Suprapubic skin (tissue), 4 donors: ENCODE results near the gene DNAJC25. TPM values are rescaled to one million over a fixed set of nuclear protein-coding genes. Genes with fewer than 3 reads are reported as not detected.
"Not testable (repeated sequence)": the region's sequence is repeated elsewhere in the genome, so short reads cannot be mapped to it uniquely, and the experiment has no call there.

Experiments
- DNase-seq, 2 donors: peaks; one replicate each; pipeline ENCODE4 v3.0.0-alpha.2; 2019; ENCODE audit warnings: low spot score in 2 of 2
- H3K27ac ChIP-seq: fragments of 200-600 bp; sonication (generic); one replicate; pipeline ENCODE4 v1.5.1; 2019
- H3K27me3 ChIP-seq: fragments of 200-600 bp; sonication (generic); one replicate; pipeline ENCODE4 v1.5.1; 2019
- H3K36me3 ChIP-seq: fragments of 200-600 bp; sonication (generic); one replicate; pipeline ENCODE4 v1.5.1; 2019
- H3K4me1 ChIP-seq: fragments of 200-600 bp; sonication (generic); one replicate; pipeline ENCODE4 v1.5.1; 2019
- H3K4me3 ChIP-seq: fragments of 200-600 bp; sonication (generic); one replicate; pipeline ENCODE4 v1.5.1; 2019; ENCODE audit warnings: mild to moderate bottlenecking
- H3K9me3 ChIP-seq: fragments of 200-600 bp; sonication (generic); one replicate; pipeline ENCODE4 v1.5.1; 2019
- EP300 ChIP-seq: sonication (generic); formaldehyde crosslinking; IDR thresholded peaks from one replicate; pipeline ENCODE4 v1.6.1; 2017; ENCODE audit warnings: antibody characterized with exemption
- POLR2A ChIP-seq, 2 donors: fragments of 450-650 bp; IDR thresholded peaks; one replicate each; pipeline ENCODE4 v1.6.1; 2017; ENCODE audit warnings: antibody characterized with exemption in 2 of 2, mild to moderate bottlenecking in 2 of 2, moderate library complexity in 2 of 2
- POLR2AphosphoS5 ChIP-seq, 3 donors: sonication (generic); formaldehyde crosslinking; IDR thresholded peaks; one replicate each; pipeline ENCODE4 v1.6.1; 2017; ENCODE audit warnings: antibody characterized with exemption in 3 of 3
- WGBS: methylation state at CpG from one replicate; pipeline ENCODE4 v1.1.5; 2018; 5-methylcytosine and 5-hydroxymethylcytosine counted together
- total RNA-seq, 4 donors: library from RNA; depleted of rRNA; stranded (reverse); fragments of >200 nt; gene quantifications; one replicate each; pipeline ENCODE4 v1.1.0, GENCODE V29; 2016
- TF ChIP-seq, protein P1 (sequence below), 2 donors: fragments of 200-600 bp in 1 of 2; fragments of 450-650 bp in 1 of 2; sonication (generic) in 1 of 2; IDR thresholded peaks; one replicate each; pipeline ENCODE4 v1.5.1; 2016 to 2019; ENCODE audit warnings: antibody characterized with exemption in 2 of 2, mild to moderate bottlenecking in 1 of 2, moderate library complexity in 1 of 2

Gene DNAJC25
- total RNA-seq, 4 donors from 2014 or later, result 3.7 to 6.4 (median 5.0) TPM

DNA sequence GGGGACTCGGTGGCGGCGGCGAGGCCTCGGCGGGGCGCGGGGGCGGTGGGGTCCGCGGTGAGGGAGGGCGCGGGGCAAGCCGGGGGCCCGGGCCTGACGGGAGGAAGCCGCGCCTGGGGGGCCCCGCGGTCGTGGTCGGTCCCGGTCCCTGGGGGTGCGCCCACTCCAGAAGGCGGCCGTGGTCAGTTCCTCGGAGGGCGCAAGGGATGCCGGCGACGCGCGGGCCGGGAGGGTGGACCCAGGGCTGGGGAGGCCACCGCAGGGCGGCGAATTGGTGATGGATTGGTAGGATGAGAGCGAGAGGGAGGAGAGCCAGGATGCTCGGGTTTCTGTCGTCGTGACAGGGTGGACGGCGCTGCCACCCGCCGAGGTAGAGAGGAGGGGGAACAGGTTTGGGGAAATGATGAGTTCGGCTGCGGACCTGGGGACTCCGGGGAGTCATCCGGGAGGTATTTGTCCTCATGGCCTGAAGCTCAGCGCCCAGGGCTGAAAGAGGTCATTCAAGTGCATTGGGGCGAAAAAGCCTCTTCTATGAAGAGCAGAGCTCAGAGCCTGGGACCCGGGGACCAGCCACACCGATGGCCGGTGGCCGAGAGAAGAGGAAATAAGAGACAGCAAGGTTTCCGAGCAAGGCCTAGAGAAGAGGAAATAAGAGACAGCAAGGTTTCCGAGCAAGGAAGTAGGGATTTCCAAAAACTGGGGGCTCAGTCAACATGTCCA, 30.8 kb downstream of the DNAJC25 start:
- WGBS, result 2% methylated on average over 25 of the region's 57 CpGs
- no peak for TF ChIP-seq POLR2A (IDR thresholded peaks at IDR 0.05)
- no peak for TF ChIP-seq POLR2AphosphoS5 (IDR thresholded peaks at IDR 0.05)
- TF ChIP-seq, protein P1, sequence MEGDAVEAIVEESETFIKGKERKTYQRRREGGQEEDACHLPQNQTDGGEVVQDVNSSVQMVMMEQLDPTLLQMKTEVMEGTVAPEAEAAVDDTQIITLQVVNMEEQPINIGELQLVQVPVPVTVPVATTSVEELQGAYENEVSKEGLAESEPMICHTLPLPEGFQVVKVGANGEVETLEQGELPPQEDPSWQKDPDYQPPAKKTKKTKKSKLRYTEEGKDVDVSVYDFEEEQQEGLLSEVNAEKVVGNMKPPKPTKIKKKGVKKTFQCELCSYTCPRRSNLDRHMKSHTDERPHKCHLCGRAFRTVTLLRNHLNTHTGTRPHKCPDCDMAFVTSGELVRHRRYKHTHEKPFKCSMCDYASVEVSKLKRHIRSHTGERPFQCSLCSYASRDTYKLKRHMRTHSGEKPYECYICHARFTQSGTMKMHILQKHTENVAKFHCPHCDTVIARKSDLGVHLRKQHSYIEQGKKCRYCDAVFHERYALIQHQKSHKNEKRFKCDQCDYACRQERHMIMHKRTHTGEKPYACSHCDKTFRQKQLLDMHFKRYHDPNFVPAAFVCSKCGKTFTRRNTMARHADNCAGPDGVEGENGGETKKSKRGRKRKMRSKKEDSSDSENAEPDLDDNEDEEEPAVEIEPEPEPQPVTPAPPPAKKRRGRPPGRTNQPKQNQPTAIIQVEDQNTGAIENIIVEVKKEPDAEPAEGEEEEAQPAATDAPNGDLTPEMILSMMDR (IDR thresholded peaks at IDR 0.05), result no peak
- TF ChIP-seq EP300, result no peak
- Histone ChIP-seq H3K9me3 (no peaks in the 10 kb centered on the region), H3K27ac (peak overlapping the region; percentile 84), H3K27me3 (no peaks in the 10 kb centered on the region), H3K36me3 (peaks cover 4% of the 10 kb centered on the region), H3K4me1 (peaks cover 22% of the 10 kb centered on the region), H3K4me3 (peak overlapping the region; percentile 82)
- DNase-seq, result peak; percentile 68 to 81

DNA sequence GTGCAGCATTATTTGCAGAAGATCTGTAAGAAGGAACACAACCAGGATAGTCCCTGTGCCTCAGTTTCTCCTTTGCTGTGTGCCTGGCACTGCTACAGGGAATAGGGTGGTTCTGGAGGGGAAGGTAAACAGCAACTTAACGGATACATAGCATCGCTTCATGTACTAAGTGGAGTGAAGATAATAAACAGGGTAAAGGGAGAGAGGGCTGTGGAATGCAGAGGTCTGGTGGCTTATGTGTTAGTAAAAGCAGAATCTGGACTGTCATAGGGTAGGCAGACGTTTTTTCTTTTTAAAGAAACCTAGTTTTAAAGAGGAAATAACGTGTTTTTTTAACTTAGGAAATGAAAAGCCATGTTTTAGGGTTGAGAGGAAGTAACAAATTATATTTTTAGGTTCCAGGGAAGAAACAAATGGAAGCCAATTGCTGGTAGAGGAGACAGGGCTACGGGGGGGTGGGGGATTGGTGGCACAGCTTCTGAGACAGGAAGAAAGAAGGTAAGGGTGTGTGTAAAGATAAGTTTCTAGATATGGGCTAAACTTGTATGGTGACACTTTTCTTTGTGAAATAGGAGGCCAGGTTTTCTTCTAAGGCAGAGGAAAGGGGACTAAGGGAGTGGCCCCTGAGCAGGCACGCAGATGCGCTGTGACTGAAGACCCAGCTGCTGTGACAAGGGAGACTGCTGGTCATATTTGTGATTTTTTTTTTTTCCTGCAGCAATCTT, 31.6 kb downstream of the DNAJC25 start:
- DNase-seq, result no peak
- no peaks in the 10 kb centered on the region for H3K9me3 ChIP-seq
- peak overlapping the region; percentile 82 for H3K4me3 ChIP-seq
- H3K36me3 ChIP-seq, result peaks cover 10% of the 10 kb centered on the region
- WGBS, result 22% methylated on average over 7 of the region's 7 CpGs
- H3K4me1 ChIP-seq, result peaks cover 22% of the 10 kb centered on the region
- TF ChIP-seq POLR2A (IDR thresholded peaks at IDR 0.05) (no peak), EP300 (no peak), POLR2AphosphoS5 (IDR thresholded peaks at IDR 0.05) (no peak)
- TF ChIP-seq, protein P1 (IDR thresholded peaks at IDR 0.05), result no peak
- peak overlapping the region; percentile 84 for H3K27ac ChIP-seq
- no peaks in the 10 kb centered on the region for H3K27me3 ChIP-seq

DNA sequence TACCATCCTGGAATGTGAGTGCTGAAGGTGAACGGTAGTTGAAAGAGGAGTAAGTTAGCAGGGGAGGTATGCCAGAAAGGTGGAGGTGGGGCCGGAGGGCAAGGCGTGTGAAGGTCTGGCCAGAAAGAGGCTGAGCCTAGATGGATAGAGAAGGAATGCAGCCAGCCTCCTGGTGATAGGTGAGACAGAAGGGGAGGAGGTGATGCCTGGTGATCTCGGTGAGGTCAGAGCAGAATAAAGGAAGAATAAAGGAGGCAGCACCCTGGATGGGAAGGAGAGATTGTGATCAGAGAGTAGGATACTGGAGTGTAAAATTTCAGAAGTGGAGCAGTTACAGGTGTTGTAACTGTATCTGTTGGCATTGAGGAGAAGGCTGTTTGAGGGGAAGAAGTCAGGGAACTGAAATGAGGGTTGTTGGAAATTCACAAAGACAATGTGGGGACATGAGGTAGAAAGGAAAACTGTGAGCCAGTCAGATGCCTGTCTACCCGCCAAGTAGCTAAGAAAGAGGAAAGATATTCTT, 32.2 kb downstream of the DNAJC25 start:
- Histone ChIP-seq H3K36me3 (peaks cover 15% of the 10 kb centered on the region), H3K9me3 (no peaks in the 10 kb centered on the region), H3K27me3 (no peaks in the 10 kb centered on the region), H3K4me1 (peaks cover 22% of the 10 kb centered on the region), H3K27ac (no peak overlapping the region), H3K4me3 (peak overlapping the region; percentile 82)
- no peak for DNase-seq
- WGBS, result 64% methylated on average over 5 of the region's 5 CpGs
- TF ChIP-seq EP300 (no peak), POLR2A (IDR thresholded peaks at IDR 0.05) (no peak), POLR2AphosphoS5 (IDR thresholded peaks at IDR 0.05) (no peak)
- TF ChIP-seq, protein P1 (IDR thresholded peaks at IDR 0.05), result no peak

DNA sequence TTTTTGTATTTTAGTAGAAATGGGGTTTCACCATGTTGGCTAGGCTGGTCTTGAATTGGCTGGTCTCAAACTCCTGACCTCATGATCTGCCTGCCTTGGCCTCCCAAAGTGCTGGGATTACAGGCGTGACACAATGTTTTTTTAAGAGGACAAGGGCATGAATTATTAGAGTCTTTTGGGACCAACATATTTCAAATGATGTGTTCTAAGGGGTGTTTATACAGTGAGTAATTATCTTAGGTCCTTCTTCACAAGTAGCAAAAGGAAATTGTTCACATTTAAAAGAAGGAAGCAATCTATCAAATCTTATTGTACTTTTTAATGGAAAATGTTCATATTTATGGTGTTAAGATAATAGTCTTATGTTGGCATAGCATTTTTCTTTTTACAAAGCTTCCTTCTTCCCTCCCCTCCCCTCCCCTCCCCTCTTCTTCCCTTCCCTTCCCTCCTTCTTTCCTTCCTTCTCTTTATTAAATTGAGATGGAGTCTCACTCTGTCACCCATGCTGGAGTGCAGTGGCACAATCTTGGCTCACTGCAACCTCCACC, 37.0 kb downstream of the DNAJC25 start:
- H3K27ac ChIP-seq, result no peak overlapping the region
- H3K9me3 ChIP-seq, result no peaks in the 10 kb centered on the region
- H3K4me3 ChIP-seq, result no peak overlapping the region
- no peak for DNase-seq
- no peaks in the 10 kb centered on the region for H3K27me3 ChIP-seq
- WGBS, result 95% methylated on average over 1 of the region's 1 CpG
- TF ChIP-seq, protein P1 (IDR thresholded peaks at IDR 0.05), result no peak
- TF ChIP-seq POLR2A (IDR thresholded peaks at IDR 0.05) (no peak), EP300 (no peak), POLR2AphosphoS5 (IDR thresholded peaks at IDR 0.05) (no peak)
- H3K36me3 ChIP-seq, result peaks cover 29% of the 10 kb centered on the region
- peaks cover 5% of the 10 kb centered on the region for H3K4me1 ChIP-seq

DNA sequence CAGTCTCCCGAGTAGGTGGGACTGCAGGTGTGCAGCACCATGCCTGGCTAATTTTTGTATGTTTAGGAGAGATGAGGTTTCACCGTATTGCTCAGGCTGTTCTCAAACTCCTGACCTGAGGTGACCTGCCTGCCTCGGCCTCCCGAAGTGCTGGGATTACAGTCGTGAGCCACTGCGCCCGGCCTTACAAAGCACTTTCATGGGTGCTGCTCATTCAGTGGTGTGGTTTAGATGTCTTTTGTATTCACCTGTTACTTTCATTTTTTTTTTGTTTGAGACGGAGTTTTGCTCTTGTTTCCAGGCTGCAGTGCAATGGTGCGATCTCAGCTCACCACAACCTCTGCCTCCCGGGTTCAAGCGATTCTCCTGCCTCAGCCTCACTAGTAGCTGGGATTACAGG, 37.5 kb downstream of the DNAJC25 start:
- H3K27me3 ChIP-seq, DNase-seq, H3K4me3 ChIP-seq, H3K9me3 ChIP-seq, H3K4me1 ChIP-seq, H3K27ac ChIP-seq: not testable (repeated sequence)
- peaks cover 29% of the 10 kb centered on the region for H3K36me3 ChIP-seq
- WGBS, result 93% methylated on average over 11 of the region's 11 CpGs
